Liver (tissue), 9 donors: ENCODE measurements around the gene RGS14. TPM values are rescaled to one million over a fixed set of nuclear protein-coding genes. Genes with fewer than 3 reads are reported as not detected.

Experiments
- DNase-seq: peaks from one replicate; pipeline ENCODE4 v3.0.0-alpha.2; 2017; ENCODE audit warnings: low spot score
- H3K27ac ChIP-seq, 2 donors: one replicate each; pipeline ENCODE4 v1.7.0; 2013; ENCODE audit warnings: inconsistent platforms in 2 of 2, low read length in 2 of 2, control low read depth in 1 of 2, low read depth in 1 of 2, mild to moderate bottlenecking in 1 of 2
- H3K27me3 ChIP-seq, 4 donors: one replicate each; pipeline versions ENCODE4 v1.6.1 to v1.7.0; 2013; ENCODE audit warnings: low read length in 3 of 4, inconsistent platforms in 1 of 4, mild to moderate bottlenecking in 1 of 4, moderate library complexity in 1 of 4; ENCODE audit not compliant: control insufficient read depth in 4 of 4, insufficient read depth in 4 of 4
- H3K36me3 ChIP-seq, 4 donors: one replicate each; pipeline versions ENCODE4 v1.6.1 to v1.7.0; 2013; ENCODE audit warnings: low read length in 3 of 4, mild to moderate bottlenecking in 3 of 4, low read depth in 1 of 4, moderate library complexity in 1 of 4; ENCODE audit not compliant: control insufficient read depth in 4 of 4, insufficient read depth in 3 of 4
- H3K4me1 ChIP-seq, 4 donors: one replicate each; pipeline versions ENCODE4 v1.6.1 to v1.7.0; 2013; ENCODE audit warnings: low read length in 3 of 4, mild to moderate bottlenecking in 3 of 4, moderate library complexity in 1 of 4; ENCODE audit not compliant: control insufficient read depth in 4 of 4, insufficient read depth in 4 of 4
- H3K4me3 ChIP-seq, 3 donors: one replicate each; pipeline versions ENCODE4 v1.6.1 to v1.7.0; 2013; ENCODE audit warnings: low read length in 3 of 3, control low read depth in 1 of 3, low read depth in 1 of 3, mild to moderate bottlenecking in 1 of 3
- H3K9ac ChIP-seq, 2 donors: one replicate each; pipeline ENCODE4 v1.7.0; 2013; ENCODE audit warnings: low read length in 2 of 2, mild to moderate bottlenecking in 2 of 2, moderate library complexity in 2 of 2, control low read depth in 1 of 2, low read depth in 1 of 2
- H3K9me3 ChIP-seq, 4 donors: one replicate each; pipeline versions ENCODE4 v1.6.1 to v1.7.0; 2013; ENCODE audit warnings: low read length in 3 of 4; ENCODE audit not compliant: control insufficient read depth in 4 of 4
- ATF3 ChIP-seq: IDR thresholded peaks from 2 replicates; pipeline ENCODE4 v1.6.1; 2016; ENCODE audit warnings: antibody characterized with exemption
- CTCF ChIP-seq: fragments of 150-350 bp; IDR thresholded peaks from 2 replicates; pipeline ENCODE4 v1.5.1; 2017; ENCODE audit warnings: improper control_type of control experiment, low read depth, low read length; ENCODE audit not compliant: missing input control
- EGR1 ChIP-seq, 2 donors: IDR thresholded peaks; 2 replicates each; pipeline ENCODE4 v1.6.1; 2016 to 2018; ENCODE audit warnings: antibody characterized with exemption in 2 of 2, low read depth in 2 of 2
- FOXA1 ChIP-seq: IDR thresholded peaks from 2 replicates; pipeline ENCODE4 v1.6.1; 2016; ENCODE audit warnings: antibody characterized with exemption
- FOXA2 ChIP-seq: IDR thresholded peaks from 2 replicates; pipeline ENCODE4 v1.6.1; 2016; ENCODE audit warnings: antibody characterized with exemption
- GABPA ChIP-seq, 2 donors: IDR thresholded peaks in 1 of 2; conservative IDR thresholded peaks in 1 of 2; 2 replicates each; pipeline ENCODE4 v1.6.1; 2016; ENCODE audit warnings: antibody characterized with exemption in 2 of 2, mild to moderate bottlenecking in 1 of 2, moderate library complexity in 1 of 2
- HNF4A ChIP-seq, 2 donors: conservative IDR thresholded peaks; 2 replicates each; pipeline ENCODE4 v1.6.1; 2016; ENCODE audit warnings: antibody characterized with exemption in 2 of 2, mild to moderate bottlenecking in 2 of 2
- HNF4G ChIP-seq: IDR thresholded peaks from 2 replicates; pipeline ENCODE4 v1.6.1; 2016; ENCODE audit warnings: antibody characterized with exemption
- JUND ChIP-seq, 2 donors: IDR thresholded peaks; 2 replicates each; pipeline ENCODE4 v1.6.1; 2016; ENCODE audit warnings: antibody characterized with exemption in 2 of 2
- MAX ChIP-seq: IDR thresholded peaks from 2 replicates; pipeline ENCODE4 v1.6.1; 2016; ENCODE audit warnings: antibody characterized with exemption
- NR2F2 ChIP-seq: IDR thresholded peaks from 2 replicates; pipeline ENCODE4 v1.6.1; 2016; ENCODE audit warnings: antibody characterized with exemption
- RAD21 ChIP-seq, 2 donors: IDR thresholded peaks; 2 replicates each; pipeline ENCODE4 v1.6.1; 2016; ENCODE audit warnings: antibody characterized with exemption in 2 of 2, mild to moderate bottlenecking in 2 of 2
- REST ChIP-seq: IDR thresholded peaks from 2 replicates; pipeline ENCODE4 v1.6.1; 2016; ENCODE audit warnings: antibody characterized with exemption, mild to moderate bottlenecking
- RXRA ChIP-seq, 2 donors: IDR thresholded peaks; 2 replicates each; pipeline ENCODE4 v1.6.1; 2017 to 2018; ENCODE audit warnings: antibody characterized with exemption in 2 of 2, mild to moderate bottlenecking in 1 of 2
- SP1 ChIP-seq: IDR thresholded peaks from 2 replicates; pipeline ENCODE4 v1.6.1; 2018; ENCODE audit warnings: antibody characterized with exemption, mild to moderate bottlenecking
- TAF1 ChIP-seq: conservative IDR thresholded peaks from 2 replicates; pipeline ENCODE4 v1.6.1; 2016; ENCODE audit warnings: antibody characterized with exemption, mild to moderate bottlenecking
- YY1 ChIP-seq: IDR thresholded peaks from 2 replicates; pipeline ENCODE4 v1.6.1; 2016; ENCODE audit warnings: antibody characterized with exemption, mild to moderate bottlenecking
- ZBTB33 ChIP-seq: IDR thresholded peaks from 2 replicates; pipeline ENCODE4 v1.6.1; 2016; ENCODE audit warnings: antibody characterized with exemption
- WGBS: extraction: QIAGEN DNeasy Blood & Tissue Kit; methylation state at CpG from one replicate; pipeline ENCODE4 v1.1.7; 2013; 5-methylcytosine and 5-hydroxymethylcytosine counted together
- polyA plus RNA-seq, 2 donors: library from polyadenylated mRNA; stranded (reverse) in 1 of 2; unstranded in 1 of 2; fragments of 200-250 nt in 1 of 2; fragments of >200 nt in 1 of 2; fragmentation: Nextera tagmentation in 1 of 2; extraction: Ambion mirVana in 1 of 2; gene quantifications; one replicate each; pipeline versions ENCODE4 v1.2.1 to v1.2.3, GENCODE V29; 2013 to 2015
- total RNA-seq, 2 donors: library from RNA; depleted of rRNA; stranded (reverse); fragments of >200 nt; gene quantifications; one replicate each; pipeline ENCODE4 v1.2.3, GENCODE V29; 2014
- donor health status: healthy.
- donor health status: healthy.
- donor health status: healthy.
- donor health status: healthy.
- donor health status: healthy.

RGS14 gene
- total and polyA plus RNA-seq, 4 donors: 10.2 to 53.8 (median 33.3) TPM

GRCh38 chr5:177380805-177381126, 23.0 kb downstream of the RGS14 start:
- H3K27ac ChIP-seq: no peak overlapping the region
- H3K36me3 ChIP-seq: no peaks in the 10 kb centered on the region
- DNase-seq: no peak
- no peak overlapping the region for H3K4me3 ChIP-seq
- TF ChIP-seq GABPA (IDR thresholded peaks at IDR 0.05 in 1 of 2, conservative IDR thresholded peaks at IDR 0.05 in 1 of 2) (no peak), HNF4A (conservative IDR thresholded peaks at IDR 0.05) (no peak), RXRA (IDR thresholded peaks at IDR 0.05) (no peak), YY1 (no peak), CTCF (no peak), MAX (no peak), REST (no peak), ZBTB33 (no peak), HNF4G (no peak), RAD21 (IDR thresholded peaks at IDR 0.05) (no peak), TAF1 (no peak), JUND (IDR thresholded peaks at IDR 0.05) (no peak), FOXA1 (no peak), EGR1 (IDR thresholded peaks at IDR 0.05; ENCODE audit: low read depth in 2 of 2) (no peak), ATF3 (no peak), SP1 (no peak), FOXA2 (no peak), NR2F2 (no peak)
- peaks cover 14 to 46% (median 27%) of the 10 kb centered on the region in 4 donors for H3K4me1 ChIP-seq
- H3K9ac ChIP-seq: no peak overlapping the region
- no peaks in the 10 kb centered on the region for H3K27me3 ChIP-seq
- H3K9me3 ChIP-seq: no peaks in the 10 kb centered on the region
- 97% methylated on average over 6 of the region's 6 CpGs for WGBS
